Stimulated activated CD8-positive, alpha-beta memory T cell treated with anti-CD3 and anti-CD28 coated beads, Interleukin-15, amount 100 ng/mL, for 1 hour (primary cell): Measurements from ENCODE around the gene ERAS.
"Not testable (repeated sequence)": the region's sequence is repeated elsewhere in the genome, so short reads cannot be mapped to it uniquely, and the experiment has no call there.

Experiments used
- DNase-seq: peaks from one replicate; pipeline ENCODE4 v3.0.0-alpha.2; 2020; ENCODE audit warnings: low read depth

ERAS gene

DNA sequence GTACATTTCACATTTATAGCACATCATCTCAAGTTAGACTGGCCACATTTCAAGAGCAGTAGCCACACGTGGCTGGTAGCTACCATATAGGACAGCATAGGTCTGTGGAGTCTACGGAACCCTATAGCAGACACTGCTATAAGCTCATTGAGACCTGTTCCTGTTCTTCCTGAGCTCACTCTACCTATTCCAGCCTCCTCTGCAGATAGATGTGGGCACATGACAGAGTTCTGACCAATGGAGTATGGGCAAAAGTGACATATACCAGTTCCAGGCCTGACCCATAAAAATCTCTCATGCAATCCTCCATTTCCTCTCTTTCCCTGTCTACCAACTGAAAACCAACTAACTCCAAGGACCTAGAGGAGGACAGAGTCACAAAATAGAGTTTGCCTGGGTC lies 28.0 kb upstream of the ERAS start:
- no peak for DNase-seq

DNA sequence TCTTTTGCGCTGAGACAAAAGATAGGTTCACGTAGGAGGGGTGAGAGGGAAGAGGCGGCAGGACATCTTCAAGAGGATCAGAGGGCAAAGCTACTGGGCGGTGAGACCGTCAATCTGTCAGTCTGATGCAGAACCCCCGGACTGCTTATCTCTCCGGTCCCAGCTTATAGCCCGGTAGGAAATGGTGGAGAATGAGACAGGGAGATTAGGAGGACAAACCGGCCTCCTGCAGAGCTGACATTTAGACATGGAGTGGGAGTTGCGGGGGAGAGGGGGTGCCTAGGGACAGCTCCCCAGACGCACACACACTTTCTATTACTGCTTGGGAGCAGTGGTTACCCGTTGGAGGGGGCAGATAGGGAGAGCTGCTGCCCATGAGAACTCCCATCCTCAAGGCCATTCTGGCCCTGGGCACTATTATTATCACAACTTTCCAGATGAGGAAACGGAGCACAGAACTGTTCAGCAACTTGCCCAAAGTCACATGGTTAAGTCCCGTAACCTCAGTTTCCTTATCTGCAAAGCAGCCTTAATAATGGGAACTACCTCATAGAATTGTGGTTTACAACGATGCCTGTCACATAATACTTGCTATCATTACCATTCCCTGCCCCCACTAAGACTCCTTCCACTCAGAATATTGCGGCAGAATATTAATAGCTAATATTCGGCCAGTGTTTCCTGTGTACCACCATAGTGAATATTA lies 25.6 kb upstream of the ERAS start:
- DNase-seq, result no peak

DNA sequence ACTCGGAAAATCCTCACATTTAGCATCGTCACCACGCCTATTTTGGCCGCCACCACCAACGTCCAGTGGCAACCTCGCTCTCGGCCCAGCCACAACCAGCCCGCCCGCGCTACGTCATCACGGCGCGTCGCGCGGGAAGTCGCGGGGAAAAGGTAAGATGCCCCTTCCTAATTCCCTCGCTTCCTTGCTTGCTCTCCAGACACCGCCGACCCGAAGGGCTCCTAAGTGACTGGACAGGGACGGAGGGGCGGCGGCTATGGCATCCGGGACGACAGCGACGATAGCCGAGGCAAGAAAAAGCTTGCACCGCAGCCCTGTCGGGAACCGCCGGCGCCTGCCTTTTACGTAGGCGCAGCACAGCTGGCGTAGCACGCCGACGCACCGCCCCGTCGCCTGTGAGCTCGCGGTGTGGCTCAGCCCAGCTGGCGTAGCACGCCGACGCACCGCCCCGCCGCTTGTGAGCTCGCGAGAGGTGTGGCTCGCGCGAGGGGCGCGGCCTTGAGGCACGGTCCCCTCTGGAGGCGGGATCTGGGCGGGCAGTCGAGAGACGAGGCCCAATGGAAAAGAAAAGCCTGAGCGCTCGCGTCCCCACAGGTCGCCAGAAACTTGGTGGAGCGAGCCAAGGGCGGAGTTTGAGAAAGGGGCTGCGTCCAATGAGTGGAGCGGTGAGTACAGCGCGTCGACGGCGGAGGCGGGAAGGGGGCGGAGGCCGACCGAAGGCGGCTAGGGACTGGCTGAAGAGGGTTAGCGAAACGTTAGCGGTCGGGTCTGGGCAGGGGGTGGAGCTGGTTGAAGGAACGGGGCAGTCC lies 24.8 kb upstream of the ERAS start, which contains the start of gene HDAC6:
Gene HDAC6, plus strand, starts transcription at position 788 of the 809 bp plus-strand sequence. CDS start 626 bp downstream, outside the sequence.
- peak; percentile 81 for DNase-seq

DNA sequence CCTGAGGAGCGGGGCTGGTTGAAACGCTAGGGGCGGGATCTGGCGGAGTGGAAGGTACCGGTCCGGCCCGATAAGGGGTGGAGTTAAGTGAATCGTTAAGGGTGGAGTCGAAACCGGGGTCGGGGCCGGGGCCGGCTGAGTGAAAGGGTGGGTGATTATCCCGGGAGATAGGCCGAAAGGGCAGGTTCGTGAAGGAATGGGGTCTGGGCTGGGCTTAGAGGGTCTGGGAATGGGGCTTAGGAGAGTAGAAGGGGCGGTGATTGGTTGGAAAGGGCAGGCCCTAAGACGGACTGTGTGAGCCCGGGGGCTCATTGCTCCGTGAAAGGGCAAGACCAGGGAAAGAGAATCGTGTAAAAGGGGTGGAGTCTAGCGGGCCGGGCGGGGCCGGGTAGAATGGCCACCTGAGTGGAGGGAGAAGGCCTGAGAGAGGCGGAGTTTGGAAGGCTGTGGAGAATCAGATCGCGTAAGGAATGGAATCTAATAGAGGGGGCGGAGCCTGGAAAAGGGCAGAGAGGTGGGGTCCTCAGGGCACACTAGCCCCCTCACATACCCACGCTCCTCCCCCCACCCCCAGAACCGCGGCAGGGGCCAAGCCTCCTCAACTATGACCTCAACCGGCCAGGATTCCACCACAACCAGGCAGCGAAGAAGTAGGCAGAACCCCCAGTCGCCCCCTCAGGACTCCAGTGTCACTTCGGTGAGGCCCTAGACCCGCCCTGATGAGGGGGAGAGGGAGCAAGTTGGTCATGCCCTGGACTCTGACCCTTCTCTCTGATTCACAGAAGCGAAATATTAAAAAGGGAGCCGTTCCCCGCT lies 24.0 kb upstream of the ERAS start:
- DNase-seq, result peak; percentile 24

DNA sequence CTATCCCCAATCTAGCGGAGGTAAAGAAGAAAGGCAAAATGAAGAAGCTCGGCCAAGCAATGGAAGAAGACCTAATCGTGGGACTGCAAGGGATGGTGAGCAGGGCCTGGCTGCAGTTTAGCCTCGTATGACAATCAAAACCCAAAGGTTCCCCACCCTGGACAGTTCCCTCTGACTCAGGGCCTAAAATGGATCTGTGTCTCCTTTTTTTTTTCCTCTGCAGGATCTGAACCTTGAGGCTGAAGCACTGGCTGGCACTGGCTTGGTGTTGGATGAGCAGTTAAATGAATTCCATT lies 23.5 kb upstream of the ERAS start:
- DNase-seq, result no peak

DNA sequence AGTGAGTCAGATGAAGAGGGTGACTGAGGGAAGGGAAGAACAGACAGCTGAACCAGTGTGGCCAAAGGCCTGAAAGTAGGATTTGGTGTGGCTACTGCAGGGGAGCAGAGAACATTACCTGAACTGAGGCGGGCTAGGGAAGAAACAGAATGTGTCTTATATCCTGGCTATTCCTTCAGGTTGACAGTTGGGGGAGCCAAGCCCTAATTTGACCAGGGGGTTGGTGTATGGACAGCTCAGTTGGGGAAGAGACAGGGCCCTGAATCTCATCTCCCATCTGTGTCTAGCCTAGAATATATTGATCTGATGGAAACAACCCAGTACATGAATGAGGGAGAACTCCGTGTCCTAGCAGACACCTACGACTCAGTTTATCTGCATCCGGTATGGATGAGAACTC lies 20.2 kb upstream of the ERAS start:
- no peak for DNase-seq

DNA sequence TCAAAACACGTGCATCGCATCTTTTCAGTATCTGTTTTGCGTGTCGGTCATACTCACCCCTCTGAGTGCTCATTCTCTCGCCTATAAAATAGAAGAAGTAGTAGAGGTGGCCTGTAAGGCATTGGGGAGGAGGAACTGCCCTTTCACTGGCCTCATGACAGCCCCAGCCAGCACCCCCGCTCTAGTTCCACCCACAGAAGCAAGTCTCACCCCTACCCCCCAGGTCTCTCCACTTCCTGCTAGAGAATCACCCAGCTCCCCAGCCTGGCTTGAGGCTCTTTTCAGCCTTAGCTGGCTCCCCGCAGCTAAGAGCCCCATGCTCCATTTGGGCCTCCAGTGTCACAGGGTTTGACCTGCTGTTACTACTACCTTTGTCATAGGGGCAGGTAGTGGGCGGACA lies 12.7 kb upstream of the ERAS start:
- DNase-seq, result no peak

DNA sequence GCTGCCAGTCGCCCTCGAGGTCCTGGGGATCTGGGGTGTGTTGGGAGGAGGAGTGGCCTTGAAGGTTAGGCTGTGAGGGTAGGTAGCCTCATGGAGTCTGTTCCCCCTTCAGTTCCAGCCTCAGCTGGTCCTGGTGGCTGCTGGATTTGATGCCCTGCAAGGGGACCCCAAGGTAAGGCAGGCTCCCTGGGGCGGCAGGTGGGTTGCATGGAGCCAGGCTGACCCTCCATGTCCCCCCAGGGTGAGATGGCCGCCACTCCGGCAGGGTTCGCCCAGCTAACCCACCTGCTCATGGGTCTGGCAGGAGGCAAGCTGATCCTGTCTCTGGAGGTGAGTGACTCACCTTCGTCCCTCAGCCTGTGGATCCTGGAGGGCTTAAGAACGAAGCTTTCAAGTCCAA lies 11.6 kb upstream of the ERAS start:
- no peak for DNase-seq

DNA sequence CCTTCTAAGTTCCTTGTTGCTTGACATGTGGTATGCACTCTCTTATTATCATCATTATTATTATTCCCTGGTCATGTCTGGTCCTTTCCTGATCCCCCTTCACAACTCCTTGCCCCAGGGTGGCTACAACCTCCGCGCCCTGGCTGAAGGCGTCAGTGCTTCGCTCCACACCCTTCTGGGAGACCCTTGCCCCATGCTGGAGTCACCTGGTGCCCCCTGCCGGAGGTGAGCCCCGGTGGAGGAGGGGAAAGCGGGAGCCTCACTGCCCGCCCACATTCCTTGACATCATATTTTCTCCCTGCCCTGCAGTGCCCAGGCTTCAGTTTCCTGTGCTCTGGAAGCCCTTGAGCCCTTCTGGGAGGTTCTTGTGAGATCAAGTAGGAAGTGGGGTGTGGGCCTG lies 11.0 kb upstream of the ERAS start:
- no peak for DNase-seq

DNA sequence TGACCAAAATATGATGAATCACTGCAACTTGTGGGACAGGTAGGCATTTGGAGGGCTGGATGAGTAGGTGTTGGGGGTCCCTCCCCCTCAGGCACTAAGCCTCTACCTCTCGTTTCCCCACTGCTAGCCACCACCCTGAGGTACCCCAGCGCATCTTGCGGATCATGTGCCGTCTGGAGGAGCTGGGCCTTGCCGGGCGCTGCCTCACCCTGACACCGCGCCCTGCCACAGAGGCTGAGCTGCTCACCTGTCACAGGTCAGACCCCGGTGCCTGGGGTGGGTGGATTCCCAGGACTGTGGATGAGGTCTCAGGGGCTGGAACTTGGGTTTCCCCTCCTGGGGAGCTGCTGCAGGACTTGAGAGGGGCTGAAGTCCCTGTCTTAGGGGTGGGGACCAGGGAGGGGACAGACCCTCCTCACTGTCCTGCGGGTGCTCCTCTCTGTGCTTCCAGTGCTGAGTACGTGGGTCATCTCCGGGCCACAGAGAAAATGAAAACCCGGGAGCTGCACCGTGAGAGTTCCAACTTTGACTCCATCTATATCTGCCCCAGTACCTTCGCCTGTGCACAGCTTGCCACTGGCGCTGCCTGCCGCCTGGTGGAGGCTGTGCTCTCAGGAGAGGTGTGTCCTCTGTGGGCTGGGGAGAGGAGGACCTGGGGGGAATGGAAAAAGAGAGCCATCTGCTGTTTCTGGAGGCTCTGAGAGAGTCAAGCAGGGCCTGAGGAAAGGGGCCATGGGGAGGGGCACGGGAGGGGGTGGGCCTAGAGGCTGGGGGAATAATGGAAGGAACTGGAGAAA lies 10.1 kb upstream of the ERAS start:
- DNase-seq, result no peak

DNA sequence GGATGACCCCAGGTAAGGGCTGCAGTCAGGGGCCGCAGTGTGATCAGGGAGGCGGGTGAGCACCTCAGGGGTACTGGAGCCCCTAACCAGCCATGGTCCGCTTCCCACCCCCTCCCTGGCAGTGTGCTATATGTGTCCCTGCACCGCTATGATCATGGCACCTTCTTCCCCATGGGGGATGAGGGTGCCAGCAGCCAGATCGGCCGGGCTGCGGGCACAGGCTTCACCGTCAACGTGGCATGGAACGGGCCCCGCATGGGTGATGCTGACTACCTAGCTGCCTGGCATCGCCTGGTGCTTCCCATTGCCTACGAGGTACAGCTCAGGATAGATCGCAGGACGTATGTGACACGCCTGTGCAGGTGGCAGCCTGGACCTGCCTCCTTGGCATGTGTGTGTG lies 8.2 kb upstream of the ERAS start:
- no peak for DNase-seq

DNA sequence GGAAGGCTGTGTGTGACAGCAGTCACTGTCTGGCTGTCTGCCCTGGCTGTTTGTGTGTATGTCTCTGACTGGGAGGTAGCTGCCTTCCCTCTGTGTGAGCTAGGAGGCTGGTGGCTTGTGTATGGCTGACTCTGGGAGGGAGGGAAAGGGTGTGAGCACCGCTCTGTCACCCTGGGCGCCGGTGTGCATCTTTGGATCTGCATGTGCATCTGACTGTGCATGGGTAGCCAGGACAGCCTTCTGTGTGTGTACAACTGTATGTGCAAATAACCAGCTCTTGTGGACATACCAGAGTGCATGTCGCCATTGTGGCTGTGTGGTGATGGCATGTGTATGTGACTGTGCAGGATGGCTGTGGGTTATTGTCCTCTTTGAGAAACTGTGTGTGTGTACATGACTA lies 7.4 kb upstream of the ERAS start:
- no peak for DNase-seq

DNA sequence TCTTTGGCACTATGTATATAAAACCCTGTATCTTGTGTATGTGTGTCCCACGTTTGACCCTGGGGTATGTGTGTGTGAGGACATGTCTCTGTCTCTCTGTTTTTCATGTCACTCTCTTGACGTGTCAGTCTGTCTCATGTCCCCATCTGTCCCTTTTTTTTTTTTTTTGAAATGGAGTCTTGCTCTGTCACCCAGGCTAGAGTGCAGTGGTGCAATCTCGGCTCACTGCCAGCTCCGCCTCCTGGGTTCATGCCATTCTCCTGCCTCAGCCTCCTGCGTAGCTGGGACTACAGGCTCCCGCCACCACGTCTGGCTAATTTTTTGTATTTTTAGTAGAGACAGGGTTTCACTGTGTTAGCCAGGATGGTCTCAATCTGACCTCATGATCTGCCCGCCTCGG lies 6.9 kb upstream of the ERAS start:
- DNase-seq, result not testable (repeated sequence)

DNA sequence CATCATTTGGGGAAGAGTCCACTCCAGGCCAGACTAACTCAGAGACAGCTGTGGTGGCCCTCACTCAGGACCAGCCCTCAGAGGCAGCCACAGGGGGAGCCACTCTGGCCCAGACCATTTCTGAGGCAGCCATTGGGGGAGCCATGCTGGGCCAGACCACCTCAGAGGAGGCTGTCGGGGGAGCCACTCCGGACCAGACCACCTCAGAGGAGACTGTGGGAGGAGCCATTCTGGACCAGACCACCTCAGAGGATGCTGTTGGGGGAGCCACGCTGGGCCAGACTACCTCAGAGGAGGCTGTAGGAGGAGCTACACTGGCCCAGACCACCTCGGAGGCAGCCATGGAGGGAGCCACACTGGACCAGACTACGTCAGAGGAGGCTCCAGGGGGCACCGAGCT lies 3.3 kb upstream of the ERAS start:
- no peak for DNase-seq

DNA sequence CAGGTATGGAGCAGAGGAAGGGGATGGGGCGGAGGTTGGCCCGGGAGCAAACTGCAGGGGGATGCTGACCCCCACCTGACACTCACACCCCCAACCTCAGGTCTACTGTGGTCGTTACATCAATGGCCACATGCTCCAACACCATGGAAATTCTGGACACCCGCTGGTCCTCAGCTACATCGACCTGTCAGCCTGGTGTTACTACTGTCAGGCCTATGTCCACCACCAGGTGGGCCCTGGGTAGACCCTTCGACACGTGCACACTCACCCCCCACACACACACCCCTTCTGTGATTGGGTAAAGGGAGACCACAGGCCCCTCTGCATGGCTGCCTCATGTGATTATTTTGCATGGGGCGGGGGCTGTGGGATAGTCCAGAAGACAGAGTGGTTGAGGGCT lies 2.2 kb upstream of the ERAS start:
- DNase-seq, result no peak

DNA sequence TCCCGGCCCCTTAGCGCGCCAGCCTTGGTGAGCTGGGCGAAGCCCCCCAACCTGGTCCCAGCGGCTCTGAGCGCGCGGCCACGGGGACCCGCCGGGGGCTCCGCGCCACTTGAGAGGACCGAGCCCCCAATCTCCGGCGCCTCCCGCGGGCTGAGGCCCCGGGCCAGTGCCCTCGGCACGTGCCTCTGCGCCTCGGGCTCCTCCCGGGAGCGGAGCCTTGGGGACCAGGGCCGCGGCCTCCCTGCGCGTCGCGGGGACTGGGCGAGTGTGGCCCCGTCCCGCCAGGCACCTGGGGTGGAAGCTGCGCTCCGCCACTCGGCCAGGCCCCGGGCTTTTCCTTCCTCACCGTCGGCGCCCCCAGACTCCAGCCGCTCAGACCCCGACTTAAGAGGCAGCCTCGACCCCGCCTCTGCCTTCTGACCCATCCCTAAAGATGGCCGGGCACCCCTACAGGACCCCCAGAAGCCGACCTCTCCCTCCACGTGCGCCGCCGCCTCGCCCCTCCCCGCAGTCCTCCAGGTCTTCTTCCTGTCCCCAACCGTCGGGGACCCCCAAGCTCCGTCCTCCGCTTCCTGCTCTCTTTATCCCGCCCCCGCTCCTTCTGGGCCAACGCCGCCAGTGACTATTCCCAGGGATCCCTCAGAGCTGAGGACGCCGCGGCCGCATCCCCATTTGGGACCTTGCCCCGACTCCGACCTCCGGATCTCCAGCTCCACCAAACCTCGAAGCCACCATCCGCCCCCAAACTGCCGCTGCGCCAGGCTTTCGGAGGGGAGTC lies 752 bp downstream of the ERAS start:
- no peak for DNase-seq

DNA sequence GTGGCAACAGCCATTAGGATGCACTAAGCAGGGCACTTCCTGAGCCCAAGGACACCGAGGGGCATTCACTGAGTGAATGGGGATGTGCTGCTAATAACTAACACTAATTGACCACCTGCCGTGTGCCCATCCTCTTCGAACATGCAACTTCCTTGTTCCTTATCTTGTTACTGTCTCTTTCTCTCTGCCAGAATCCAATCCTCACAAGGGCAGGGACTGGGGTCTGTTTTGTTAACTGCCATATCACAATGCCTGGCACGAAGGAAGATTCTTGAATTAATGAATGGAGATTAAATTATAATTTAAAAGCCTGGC lies 1.3 kb downstream of the ERAS start:
- no peak for DNase-seq

DNA sequence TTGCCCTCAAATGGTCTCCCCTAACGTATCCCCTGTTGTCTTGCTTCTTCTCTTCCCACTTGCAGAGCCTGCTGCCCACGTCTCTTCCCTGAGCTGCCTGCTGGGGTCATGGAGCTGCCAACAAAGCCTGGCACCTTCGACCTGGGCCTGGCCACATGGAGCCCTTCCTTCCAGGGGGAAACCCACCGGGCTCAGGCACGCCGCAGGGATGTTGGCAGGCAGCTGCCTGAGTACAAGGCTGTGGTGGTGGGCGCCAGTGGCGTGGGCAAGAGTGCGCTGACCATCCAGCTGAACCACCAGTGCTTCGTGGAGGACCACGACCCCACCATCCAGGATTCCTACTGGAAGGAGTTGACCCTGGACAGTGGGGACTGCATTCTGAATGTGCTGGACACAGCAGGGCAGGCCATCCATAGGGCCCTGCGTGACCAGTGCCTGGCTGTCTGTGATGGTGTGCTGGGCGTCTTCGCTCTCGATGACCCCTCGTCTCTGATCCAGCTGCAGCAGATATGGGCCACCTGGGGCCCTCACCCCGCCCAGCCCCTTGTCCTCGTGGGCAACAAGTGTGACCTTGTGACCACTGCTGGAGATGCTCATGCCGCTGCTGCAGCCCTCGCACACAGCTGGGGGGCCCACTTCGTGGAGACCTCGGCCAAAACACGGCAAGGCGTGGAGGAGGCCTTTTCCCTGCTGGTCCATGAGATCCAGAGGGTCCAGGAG lies 2.9 kb downstream of the ERAS start:
- no peak for DNase-seq

DNA sequence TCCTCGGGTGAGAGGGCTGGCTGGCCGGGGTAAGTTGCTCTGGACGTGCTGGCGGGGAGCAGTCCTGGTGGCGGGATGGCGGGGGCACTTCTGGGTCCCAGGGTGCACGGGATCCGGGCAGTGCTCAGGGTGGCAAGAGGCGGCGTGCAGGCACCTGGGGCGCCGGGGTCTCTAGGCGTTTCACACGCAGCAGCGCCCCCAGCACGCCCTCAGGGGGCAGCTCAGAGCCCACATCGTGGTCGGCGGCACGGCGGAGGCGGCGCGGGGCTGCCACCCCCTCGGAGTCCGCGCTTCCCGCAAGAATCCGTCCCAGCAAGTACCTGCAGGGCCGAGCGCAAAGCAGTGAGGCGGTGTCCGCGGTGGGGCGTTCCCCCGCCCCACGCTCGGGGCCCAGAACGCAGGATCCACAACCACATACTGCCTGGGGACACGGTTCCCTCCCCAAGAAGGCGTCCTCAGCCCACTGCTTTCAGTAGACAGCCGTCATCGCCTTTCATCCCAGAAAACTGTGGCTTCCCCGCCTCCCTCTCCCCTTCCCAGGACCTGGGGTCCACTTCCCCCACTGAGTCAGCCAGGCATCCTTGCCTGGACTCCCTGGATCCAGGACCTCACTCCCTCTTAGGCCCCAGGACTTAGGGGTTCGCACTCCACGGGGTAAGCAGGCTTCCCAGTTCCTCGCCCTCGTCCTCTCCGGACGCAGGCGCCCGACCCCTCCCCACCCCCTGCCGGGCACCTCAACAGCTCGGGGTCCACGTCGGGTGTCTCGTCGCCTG lies 5.0 kb downstream of the ERAS start:
- DNase-seq, result no peak

DNA sequence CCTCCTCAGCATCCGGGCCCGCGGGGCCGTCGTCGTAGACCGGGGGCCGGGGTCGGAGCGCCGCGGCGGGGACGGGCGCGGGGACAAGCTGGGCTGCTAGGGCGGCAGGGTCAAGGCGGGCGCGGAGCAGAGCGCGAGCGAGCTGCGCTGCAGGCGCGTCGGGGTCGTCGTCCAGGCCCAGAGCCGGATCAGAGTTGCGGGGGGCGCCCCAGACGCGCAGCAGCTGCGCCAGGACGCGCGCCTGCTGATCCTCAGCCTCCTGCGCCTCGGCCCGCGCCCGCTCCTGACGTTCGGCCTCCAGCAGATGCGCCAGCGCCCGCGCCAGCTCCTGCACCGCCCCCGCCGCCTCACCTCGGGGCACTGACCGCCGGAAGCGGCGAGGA lies 5.6 kb downstream of the ERAS start:
- DNase-seq, result no peak
